Neutrophil (primary cell): ENCODE results near the gene CCNL1.
"Not testable (repeated sequence)": the region's sequence is repeated elsewhere in the genome, so short reads cannot be mapped to it uniquely, and the experiment has no call there.

Experiments
- H3K27ac ChIP-seq: fragments of 200-600 bp; sonication (generic); 2 replicates; pipeline ENCODE4 v1.5.1; 2016; ENCODE audit warnings: mild to moderate bottlenecking, moderate library complexity
- H3K27me3 ChIP-seq: fragments of 200-600 bp; sonication (generic); 2 replicates; pipeline ENCODE4 v1.6.0; 2016; ENCODE audit warnings: mild to moderate bottlenecking
- H3K36me3 ChIP-seq: fragments of 200-600 bp; sonication (generic); 2 replicates; pipeline ENCODE4 v1.5.1; 2017
- H3K4me1 ChIP-seq, 2 experiments: fragments of 200-600 bp in 1 of 2; sonication (generic) in 1 of 2; 1 replicate in 1 of 2; 2 replicates in 1 of 2; pipeline versions ENCODE4 v1.5.1 to v1.6.1; 2013 to 2016; ENCODE audit warnings: low read depth in 1 of 2, low read length in 1 of 2, mild to moderate bottlenecking in 1 of 2, moderate library complexity in 1 of 2; ENCODE audit not compliant: control insufficient read depth in 1 of 2, insufficient read depth in 1 of 2
- H3K4me3 ChIP-seq, 2 experiments: fragments of 200-600 bp in 1 of 2; sonication (generic) in 1 of 2; 1 replicate in 1 of 2; 2 replicates in 1 of 2; pipeline ENCODE4 v1.5.1; 2013 to 2016; ENCODE audit warnings: low read depth in 1 of 2, low read length in 1 of 2, mild to moderate bottlenecking in 1 of 2, moderate library complexity in 1 of 2
- H3K9me3 ChIP-seq: fragments of 200-600 bp; sonication (generic); 2 replicates; pipeline ENCODE4 v1.5.1; 2016
- CTCF ChIP-seq: fragments of 200-600 bp; sonication (generic); IDR thresholded peaks from 2 replicates; pipeline ENCODE4 v1.5.1; 2016; ENCODE audit warnings: antibody characterized with exemption

Gene CCNL1

GRCh38 chr3:157166115-157166514, 6.2 kb upstream of the CCNL1 start:
- H3K4me1 ChIP-seq, result peaks cover 20 to 21% of the 10 kb centered on the region in 2 experiments
- no peak overlapping the region for H3K27ac ChIP-seq
- H3K36me3 ChIP-seq, result no peaks in the 10 kb centered on the region
- no peaks in the 10 kb centered on the region for H3K9me3 ChIP-seq
- no peak overlapping the region for H3K4me3 ChIP-seq
- no peaks in the 10 kb centered on the region for H3K27me3 ChIP-seq
- no peak for TF ChIP-seq CTCF

- Histone ChIP-seq H3K27me3 (no peaks in the 10 kb centered on the region), H3K9me3 (no peaks in the 10 kb centered on the region), H3K36me3 (peaks cover 6% of the 10 kb centered on the region), H3K27ac (peak overlapping the region; percentile 31), H3K4me3 (no peak overlapping the region), H3K4me1 (peaks cover 27 to 33% of the 10 kb centered on the region in 2 experiments)
- TF ChIP-seq CTCF, result no peak
Observed at GRCh38 chr3:157163217-157163953, 3.4 kb upstream of the CCNL1 start.

- H3K9me3 ChIP-seq, result not testable (repeated sequence)
- Histone ChIP-seq H3K27ac (peak overlapping the region; percentile 31), H3K4me1 (peaks cover 34 to 41% of the 10 kb centered on the region in 2 experiments)
Observed at GRCh38 chr3:157162620-157163019, 2.7 kb upstream of the CCNL1 start.

GRCh38 chr3:157160658-157161424, 894 bp upstream of the CCNL1 start:
- H3K36me3 ChIP-seq, result peaks cover 31% of the 10 kb centered on the region
- H3K9me3 ChIP-seq, result no peaks in the 10 kb centered on the region
- H3K4me1 ChIP-seq, result peaks cover 52 to 59% of the 10 kb centered on the region in 2 experiments
- no peaks in the 10 kb centered on the region for H3K27me3 ChIP-seq
- peak; percentile 6 for TF ChIP-seq CTCF
- H3K27ac ChIP-seq, result peak overlapping the region; percentile 99
- peak overlapping the region; percentile 98 for H3K4me3 ChIP-seq

More at GRCh38 chr3:157162620-157163019, 2.7 kb upstream of the CCNL1 start:
- H3K4me3 ChIP-seq, H3K27me3 ChIP-seq: not testable (repeated sequence)
- H3K36me3 ChIP-seq, result peaks cover 13% of the 10 kb centered on the region

GRCh38 chr3:157159037-157159761, 748 bp downstream of the CCNL1 start:
- H3K27me3 ChIP-seq, result no peaks in the 10 kb centered on the region
- H3K9me3 ChIP-seq, result no peaks in the 10 kb centered on the region
- peak; percentile 52 for TF ChIP-seq CTCF
- peak overlapping the region; percentile 99 for H3K27ac ChIP-seq
- peaks cover 66 to 75% of the 10 kb centered on the region in 2 experiments for H3K4me1 ChIP-seq
- peak overlapping the region; percentile 98 for H3K4me3 ChIP-seq
- H3K36me3 ChIP-seq, result peaks cover 48% of the 10 kb centered on the region
